CD14-positive monocyte (primary cell): ENCODE results near the gene PACSIN2. TPM values are rescaled to one million over a fixed set of nuclear protein-coding genes. Genes with fewer than 3 reads are reported as not detected.

Source experiments
- DNase-seq, 3 donors: peaks; one replicate each; pipeline ENCODE4 v3.0.0-alpha.2; 2011 to 2022
- H2AFZ ChIP-seq: 2 replicates; pipeline ENCODE4 v1.6.0; 2012; ENCODE audit warnings: mild to moderate bottlenecking, low read depth, low read length, inconsistent platforms; ENCODE audit not compliant: insufficient read depth, poor library complexity, severe bottlenecking
- H3K27ac ChIP-seq, 2 donors: 1 replicate in 1 of 2; 2 replicates in 1 of 2; pipeline ENCODE4 v1.5.1; 2012 to 2013; ENCODE audit warnings: low read length in 2 of 2, control low read depth in 1 of 2, inconsistent platforms in 1 of 2, low read depth in 1 of 2, mild to moderate bottlenecking in 1 of 2
- H3K27me3 ChIP-seq, 2 donors: one replicate each; pipeline versions ENCODE4 v1.6.0 to v1.6.1; 2011 to 2013; ENCODE audit warnings: low read length in 2 of 2; ENCODE audit not compliant: control insufficient read depth in 2 of 2, insufficient read depth in 2 of 2
- H3K36me3 ChIP-seq, 2 donors: replicated peaks in 1 of 2; 1 replicate in 1 of 2; 2 replicates in 1 of 2; pipeline versions ENCODE4 v1.5.1 to v1.6.1; 2012 to 2013; ENCODE audit warnings: low read length in 2 of 2, control low read depth in 1 of 2, inconsistent platforms in 1 of 2, mild to moderate bottlenecking in 1 of 2; ENCODE audit not compliant: insufficient read depth in 2 of 2, control insufficient read depth in 1 of 2
- H3K4me1 ChIP-seq, 2 donors: 1 replicate in 1 of 2; 2 replicates in 1 of 2; pipeline versions ENCODE4 v1.5.1 to v1.6.1; 2012 to 2013; ENCODE audit warnings: low read length in 2 of 2, control low read depth in 1 of 2, inconsistent platforms in 1 of 2, mild to moderate bottlenecking in 1 of 2, moderate library complexity in 1 of 2; ENCODE audit not compliant: insufficient read depth in 2 of 2, control insufficient read depth in 1 of 2
- H3K4me2 ChIP-seq: replicated peaks from 2 replicates; pipeline ENCODE3; 2012; ENCODE audit warnings: low read length, moderate library complexity, mild to moderate bottlenecking; ENCODE audit not compliant: poor library complexity, severe bottlenecking; ENCODE audit errors: extremely low read depth
- H3K4me3 ChIP-seq, 3 experiments: fragments of 200-600 bp in 1 of 3; sonication (generic) in 1 of 3; replicated peaks in 1 of 3; 1 replicate in 2 of 3; 2 replicates in 1 of 3; pipeline ENCODE4 v1.5.1; 2011 to 2013; ENCODE audit warnings: low read length in 3 of 3, mild to moderate bottlenecking in 3 of 3, control low read depth in 2 of 3, low read depth in 2 of 3, inconsistent platforms in 1 of 3, moderate library complexity in 1 of 3
- H3K79me2 ChIP-seq: 2 replicates; pipeline ENCODE4 v1.6.0; 2012; ENCODE audit warnings: mild to moderate bottlenecking, control low read depth, inconsistent platforms, low read length, moderate library complexity; ENCODE audit not compliant: insufficient read depth
- H3K9ac ChIP-seq: 2 replicates; pipeline ENCODE4 v1.6.0; 2017; ENCODE audit warnings: low read length, mild to moderate bottlenecking; ENCODE audit not compliant: insufficient read depth, poor library complexity, severe bottlenecking
- H3K9me3 ChIP-seq, 2 donors: replicated peaks in 1 of 2; 1 replicate in 1 of 2; 2 replicates in 1 of 2; pipeline versions ENCODE4 v1.5.1 to v1.6.1; 2012 to 2013; ENCODE audit warnings: low read length in 2 of 2, control low read depth in 1 of 2; ENCODE audit not compliant: control insufficient read depth in 1 of 2, insufficient read depth in 1 of 2
- H4K20me1 ChIP-seq: 2 replicates; pipeline ENCODE4 v1.6.0; 2012; ENCODE audit warnings: mild to moderate bottlenecking, low read length, control low read depth, moderate library complexity; ENCODE audit not compliant: insufficient read depth
- H3K27ac Mint-ChIP-seq, 7 donors: one replicate each; pipeline ENCODE4 v1.8.0; 2020; ENCODE audit warnings: mild to moderate bottlenecking in 7 of 7, mixed read lengths in 7 of 7, moderate library complexity in 6 of 7, inconsistent platforms in 2 of 7
- H3K27me3 Mint-ChIP-seq, 3 donors: one replicate each; pipeline ENCODE4 v1.8.0; 2021 to 2022; ENCODE audit warnings: low read depth in 3 of 3, mild to moderate bottlenecking in 3 of 3, mixed read lengths in 3 of 3, moderate library complexity in 3 of 3, inconsistent platforms in 1 of 3
- H3K36me3 Mint-ChIP-seq, 2 donors: one replicate each; pipeline ENCODE4 v1.8.0; 2020; ENCODE audit warnings: mixed read lengths in 2 of 2, inconsistent platforms in 1 of 2, mild to moderate bottlenecking in 1 of 2
- H3K4me1 Mint-ChIP-seq: one replicate; pipeline ENCODE4 v1.8.0; 2020; ENCODE audit warnings: mild to moderate bottlenecking, mixed read lengths
- H3K4me3 Mint-ChIP-seq, 2 donors: one replicate each; pipeline ENCODE4 v1.8.0; 2020; ENCODE audit warnings: mild to moderate bottlenecking in 2 of 2, mixed read lengths in 2 of 2, moderate library complexity in 1 of 2
- H3K9me3 Mint-ChIP-seq, 7 donors: one replicate each; pipeline ENCODE4 v1.8.0; 2020 to 2022; ENCODE audit warnings: mixed read lengths in 7 of 7, mild to moderate bottlenecking in 6 of 7, moderate library complexity in 6 of 7, inconsistent platforms in 2 of 7
- CTCF ChIP-seq: fragments of 200-600 bp; IDR thresholded peaks from one replicate; pipeline ENCODE4 v1.8.0; 2022; ENCODE audit warnings: antibody characterized with exemption, mild to moderate bottlenecking
- WGBS: methylation state at CpG from one replicate; pipeline ENCODE4 v1.1.5; 2013; ENCODE audit warnings: missing lambda C conversion rate; ENCODE audit not compliant: insufficient coverage; 5-methylcytosine and 5-hydroxymethylcytosine counted together
- intact Hi-C, 2 donors: fragments of 100-400 bp; cut with micrococcal nuclease; formaldehyde crosslinking; loops; one replicate each; pipeline versions ENCODE4 v1.15.0 to v1.15.1; 2023
- polyA plus RNA-seq, 3 donors: library from polyadenylated mRNA; depleted of rRNA in 1 of 3; unstranded in 2 of 3; stranded (reverse) in 1 of 3; fragments of 300-500 nt in 2 of 3; fragments of >200 nt in 1 of 3; fragmentation: Illumina TruSeq in 2 of 3; gene quantifications; 1 replicate in 2 of 3; 2 replicates in 1 of 3; pipeline ENCODE4 v1.2.3, GENCODE V29; 2012 to 2021

The PACSIN2 gene
- polyA plus RNA-seq, 3 donors: 31.2 to 45.7 (median 40.2) TPM

GRCh38 chr22:42889304-42889703 is 125.6 kb downstream of the PACSIN2 start:
- Mint-ChIP-seq H3K4me1 (peaks cover 67% of the 10 kb centered on the region), H3K27ac (peak overlapping the region; percentile 96 to 100 (median 100)), H3K9me3 (peaks cover 0 to 1% (median 0%) of the 10 kb centered on the region in 7 donors), H3K27me3 (peaks cover 0 to 2% (median 0%) of the 10 kb centered on the region in 3 donors), H3K4me3 (peak overlapping the region; percentile 79 to 94), H3K36me3 (peaks cover 49 to 64% of the 10 kb centered on the region in 2 donors)
- Histone ChIP-seq H3K9ac (peak overlapping the region; percentile 82), H4K20me1 (peaks cover 12% of the 10 kb centered on the region), H3K36me3 (peaks cover 42 to 52% of the 10 kb centered on the region in 2 donors), H3K27ac (peak overlapping the region; percentile 81 to 98), H2AFZ (peak overlapping the region; percentile 33), H3K4me1 (peaks cover 63 to 64% of the 10 kb centered on the region in 2 donors), H3K27me3 (no peaks in the 10 kb centered on the region), H3K4me2 (peak overlapping the region; percentile 79), H3K79me2 (peaks cover 38% of the 10 kb centered on the region), H3K4me3 (peak overlapping the region in 2 of 3 experiments; percentile 23 to 72), H3K9me3 (no peaks in the 10 kb centered on the region)
- intact Hi-C loops: loop anchor here in 1 of 2 donors (5.0 kb wide), 1 partner anchor 33 kb away; no protein-coding TSS in a partner anchor
- peak; percentile 83 to 88 (median 84) for DNase-seq
- TF ChIP-seq CTCF: no peak
- WGBS: 0% methylated on average over 1 of the region's 4 CpGs

GRCh38 chr22:42887523-42888507 is 127.1 kb downstream of the PACSIN2 start:
- Mint-ChIP-seq H3K4me1 (peaks cover 53% of the 10 kb centered on the region), H3K27ac (peak overlapping the region in 5 of 7 donors; percentile 40 to 85 (median 82)), H3K27me3 (peaks cover 0 to 2% (median 0%) of the 10 kb centered on the region in 3 donors), H3K36me3 (peaks cover 64 to 79% of the 10 kb centered on the region in 2 donors), H3K9me3 (peaks cover 0 to 1% (median 0%) of the 10 kb centered on the region in 7 donors), H3K4me3 (no peak overlapping the region)
- Histone ChIP-seq H3K9me3 (no peaks in the 10 kb centered on the region), H3K36me3 (peaks cover 56 to 67% of the 10 kb centered on the region in 2 donors), H3K27me3 (no peaks in the 10 kb centered on the region), H3K4me3 (no peak overlapping the region), H3K79me2 (peaks cover 24% of the 10 kb centered on the region), H3K27ac (no peak overlapping the region), H3K9ac (no peak overlapping the region), H4K20me1 (peaks cover 16% of the 10 kb centered on the region), H3K4me1 (peaks cover 49% of the 10 kb centered on the region in 2 donors), H3K4me2 (no peak overlapping the region), H2AFZ (no peak overlapping the region)
- TF ChIP-seq CTCF: no peak
- WGBS: 88% methylated on average over 9 of the region's 14 CpGs
- intact Hi-C loops: loop anchor here in 1 of 2 donors (5.0 kb wide), 1 partner anchor 34 kb away; no protein-coding TSS in a partner anchor
- DNase-seq: no peak
